HCT116 (cell line): ENCODE results near the gene TAS2R3. TPM values are rescaled to one million over a fixed set of nuclear protein-coding genes. Genes with fewer than 3 reads are reported as not detected.
A peak's percentile ranks its signal among the peaks of the same experiment; 100 is the strongest.

Source experiments
- ATAC-seq: fragments of 200-7000 bp; cut with Tn5 transposase; 2 replicates; pipeline ENCODE4 v1.9.1; 2020; ENCODE audit warnings: mild to moderate bottlenecking, moderate library complexity
- BruUV-seq: library from RNA; stranded (reverse); fragments of 400-500 nt; replicated peaks from 2 replicates; lab custom pipeline; 2021; lab: Mats Ljungman, UMichigan
- CTCF ChIA-PET: fragments of 300-600 bp; sonication (Branson Sonifier 250); formaldehyde crosslinking; loops from one replicate; lab custom pipeline; 2021; ENCODE audit warnings: antibody characterized with exemption; lab: Charles Lee
- POLR2A ChIA-PET: fragments of 300-600, 350-600 bp; sonication (Branson Sonifier 250); formaldehyde crosslinking; loops from one replicate; lab custom pipeline; 2021; ENCODE audit warnings: antibody characterized with exemption; lab: Charles Lee
- RAD21 ChIA-PET, 2 experiments: fragments of 300-600 bp; sonication (Branson Sonifier 250); formaldehyde crosslinking; loops; one replicate each; lab custom pipeline; 2023; ENCODE audit warnings: low total read pairs in 2 of 2; ENCODE audit not compliant: uncharacterized antibody in 2 of 2, unreplicated experiment in 2 of 2, low non-redundant PET in 1 of 2; lab: Charles Lee
- DNase-seq: peaks from one replicate; pipeline ENCODE4 v3.0.0-alpha.2; 2010; ENCODE audit warnings: low read depth, low spot score
- H2AFZ ChIP-seq: fragments of 200-600 bp; shearing (Covaris generic), sonication (generic); 2 replicates; pipeline ENCODE4 v1.6.1; 2017; ENCODE audit warnings: low read depth, mixed run types, mixed read lengths, antibody characterized with exemption, low read length; ENCODE audit not compliant: poor library complexity, severe bottlenecking
- H3K27ac ChIP-seq: 2 replicates; pipeline ENCODE4 v1.5.1; 2012; ENCODE audit warnings: low read depth, low read length
- H3K27me3 ChIP-seq: fragments of 200-600 bp; sonication (generic); 2 replicates; pipeline ENCODE4 v1.6.1; 2016; ENCODE audit warnings: mixed run types, low read length, mixed read lengths; ENCODE audit not compliant: insufficient read depth
- H3K36me3 ChIP-seq, 2 experiments: fragments of 200-500 bp in 1 of 2; fragments of 200-600 bp in 1 of 2; sonication (Bioruptor generic) in 1 of 2; sonication (generic) in 1 of 2; 2 replicates each; pipeline versions ENCODE4 v1.5.1 to v1.6.1; 2014 to 2016; ENCODE audit warnings: low read length in 2 of 2, inconsistent platforms in 1 of 2, mixed read lengths in 1 of 2, mixed run types in 1 of 2; ENCODE audit not compliant: insufficient read depth in 2 of 2, control insufficient read depth in 1 of 2
- H3K4me1 ChIP-seq, 2 experiments: fragments of 200-600 bp in 1 of 2; sonication (generic) in 1 of 2; 2 replicates each; pipeline versions ENCODE4 v1.5.1 to v1.6.1; 2012 to 2017; ENCODE audit warnings: low read length in 2 of 2, inconsistent platforms in 1 of 2, mild to moderate bottlenecking in 1 of 2, mixed read lengths in 1 of 2, mixed run types in 1 of 2, moderate library complexity in 1 of 2; ENCODE audit not compliant: insufficient read depth in 2 of 2, control insufficient read depth in 1 of 2
- H3K4me2 ChIP-seq: fragments of 200-600 bp; sonication (generic); 2 replicates; pipeline ENCODE4 v1.6.1; 2017; ENCODE audit warnings: mixed run types, low read length, mixed read lengths
- H3K4me3 ChIP-seq, 2 experiments: fragments of 200-600 bp in 1 of 2; sonication (generic) in 1 of 2; replicated peaks in 1 of 2; 2 replicates each; pipeline ENCODE4 v1.5.1; 2011 to 2016; ENCODE audit warnings: low read length in 2 of 2, control low read depth in 1 of 2, low read depth in 1 of 2, mild to moderate bottlenecking in 1 of 2, mixed read lengths in 1 of 2, mixed run types in 1 of 2
- H3K79me2 ChIP-seq: fragments of 200-600 bp; sonication (generic); 2 replicates; pipeline ENCODE4 v1.6.1; 2017; ENCODE audit warnings: mild to moderate bottlenecking, mixed run types, low read length, moderate library complexity, mixed read lengths; ENCODE audit not compliant: insufficient read depth
- H3K9ac ChIP-seq: fragments of 200-600 bp; sonication (generic); 2 replicates; pipeline ENCODE4 v1.6.1; 2016; ENCODE audit warnings: low read length, mixed read lengths
- H3K9me2 ChIP-seq: fragments of 200-600 bp; sonication (generic), shearing (Covaris generic); 2 replicates; pipeline ENCODE4 v1.6.1; 2017; ENCODE audit warnings: mixed run types, mild to moderate bottlenecking, moderate library complexity; ENCODE audit not compliant: insufficient read depth
- H3K9me3 ChIP-seq, 2 experiments: fragments of 200-500 bp in 1 of 2; fragments of 200-600 bp in 1 of 2; sonication (Bioruptor generic) in 1 of 2; sonication (generic) in 1 of 2; 2 replicates each; pipeline ENCODE4 v1.6.1; 2014 to 2017; ENCODE audit warnings: low read length in 2 of 2, mixed read lengths in 2 of 2, inconsistent platforms in 1 of 2, low read depth in 1 of 2, mild to moderate bottlenecking in 1 of 2, mixed run types in 1 of 2, moderate library complexity in 1 of 2; ENCODE audit not compliant: control insufficient read depth in 1 of 2, insufficient read depth in 1 of 2
- H4K20me1 ChIP-seq: fragments of 200-600 bp; sonication (generic), shearing (Covaris generic); 2 replicates; pipeline ENCODE4 v1.6.1; 2017; ENCODE audit warnings: mixed run types, mild to moderate bottlenecking, moderate library complexity; ENCODE audit not compliant: insufficient read depth
- CEBPB ChIP-seq: IDR thresholded peaks from 2 replicates; pipeline ENCODE4 v1.6.1; 2012; ENCODE audit warnings: low read depth
- FOSL1 ChIP-seq: IDR thresholded peaks from 2 replicates; pipeline ENCODE4 v1.6.1; 2012; ENCODE audit warnings: low read depth
- POLR2A ChIP-seq: IDR thresholded peaks from 2 replicates; pipeline ENCODE4 v1.7.0; 2011; ENCODE audit warnings: borderline replicate concordance; ENCODE audit not compliant: insufficient read depth, insufficient read length; ENCODE audit errors: extremely low read depth
- intact Hi-C: fragments of 100-400 bp; cut with micrococcal nuclease; formaldehyde crosslinking; loops from 2 replicates; pipeline ENCODE4 v1.10.0; 2022
- total RNA-seq: library from RNA; stranded (reverse); gene quantifications from one replicate; pipeline ENCODE4 v1.2.1, GENCODE V29; 2021; ENCODE audit not compliant: unreplicated experiment
- TF ChIP-seq, protein P1 (sequence below): IDR thresholded peaks from 2 replicates; pipeline ENCODE4 v1.6.1; 2011; ENCODE audit warnings: mild to moderate bottlenecking, low read length, moderate library complexity; ENCODE audit not compliant: insufficient replicate concordance; ENCODE audit errors: extremely low read depth

Gene TAS2R3
- total RNA-seq, 1 experiment from 2014 or later = 1.4 TPM

DNA sequence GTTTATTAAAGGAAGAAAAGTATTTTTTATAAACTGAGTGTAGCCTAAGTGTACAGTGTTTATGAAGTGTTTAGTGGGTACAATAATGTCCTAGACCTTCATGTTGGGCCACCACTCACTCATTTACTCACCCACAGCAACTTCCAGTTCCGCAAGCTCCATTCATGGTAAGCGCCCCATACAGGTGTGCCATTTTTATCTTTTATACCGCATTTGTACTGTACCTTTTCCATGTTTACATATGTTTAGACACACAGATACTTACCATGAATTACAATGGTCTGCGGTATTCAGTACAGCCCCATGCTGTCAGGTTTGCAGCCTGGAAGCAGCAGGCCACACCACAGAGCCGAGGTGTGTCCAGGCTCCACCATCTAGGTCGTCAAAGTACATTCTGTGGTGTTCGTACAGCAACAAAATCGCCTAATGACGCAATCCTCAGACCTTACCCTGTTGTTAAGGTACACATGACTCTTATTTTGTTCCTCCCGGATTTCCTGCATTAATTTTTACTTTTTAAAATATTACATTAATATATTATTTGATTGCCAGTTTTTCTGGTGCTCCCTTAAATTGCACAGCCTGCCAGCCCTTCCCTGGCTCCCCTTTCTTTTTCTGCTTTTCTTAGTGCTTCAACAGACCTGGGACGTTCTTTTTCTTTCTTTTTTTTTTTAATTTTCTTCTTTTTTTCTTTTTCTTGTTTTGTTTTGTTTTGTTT is 26.6 kb upstream of the TAS2R3 start:
- H3K9me2 ChIP-seq = no peaks in the 10 kb centered on the region
- TSS peak; percentile 73 for BruUV-seq
- peaks cover 18 to 19% of the 10 kb centered on the region in 2 experiments for H3K36me3 ChIP-seq
- peak overlapping the region; percentile 84 for H3K4me2 ChIP-seq
- intact Hi-C loops = loop anchor here (10.0 kb wide), 1 partner anchor 182 kb away; the partner anchor contains the start of gene AGK
- RAD21 ChIA-PET = no interaction called here
- H3K9me3 ChIP-seq = no peaks in the 10 kb centered on the region
- peaks cover 4 to 13% of the 10 kb centered on the region in 2 experiments; a peak in 3 of 4 replicates for H3K4me1 ChIP-seq
- POLR2A ChIA-PET = interaction anchor here (1.4 kb wide), 1 partner anchor 15 kb away, joined by 4 read pairs; no protein-coding TSS in a partner anchor
- H2AFZ ChIP-seq = peak overlapping the region; percentile 97
- H3K79me2 ChIP-seq = peaks cover 42% of the 10 kb centered on the region
- DNase-seq = no peak
- CTCF ChIA-PET = interaction anchor here (0.7 to 2.5 kb wide), 14 partner anchors 8 to 452 kb away, joined by 3 to 21 read pairs (median 4); no protein-coding TSS in a partner anchor
- TF ChIP-seq, protein P1, sequence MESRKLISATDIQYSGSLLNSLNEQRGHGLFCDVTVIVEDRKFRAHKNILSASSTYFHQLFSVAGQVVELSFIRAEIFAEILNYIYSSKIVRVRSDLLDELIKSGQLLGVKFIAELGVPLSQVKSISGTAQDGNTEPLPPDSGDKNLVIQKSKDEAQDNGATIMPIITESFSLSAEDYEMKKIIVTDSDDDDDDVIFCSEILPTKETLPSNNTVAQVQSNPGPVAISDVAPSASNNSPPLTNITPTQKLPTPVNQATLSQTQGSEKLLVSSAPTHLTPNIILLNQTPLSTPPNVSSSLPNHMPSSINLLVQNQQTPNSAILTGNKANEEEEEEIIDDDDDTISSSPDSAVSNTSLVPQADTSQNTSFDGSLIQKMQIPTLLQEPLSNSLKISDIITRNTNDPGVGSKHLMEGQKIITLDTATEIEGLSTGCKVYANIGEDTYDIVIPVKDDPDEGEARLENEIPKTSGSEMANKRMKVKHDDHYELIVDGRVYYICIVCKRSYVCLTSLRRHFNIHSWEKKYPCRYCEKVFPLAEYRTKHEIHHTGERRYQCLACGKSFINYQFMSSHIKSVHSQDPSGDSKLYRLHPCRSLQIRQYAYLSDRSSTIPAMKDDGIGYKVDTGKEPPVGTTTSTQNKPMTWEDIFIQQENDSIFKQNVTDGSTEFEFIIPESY = no peak
- peak; percentile 49; the same call in 1 of the 2 replicates for TF ChIP-seq CEBPB
- TF ChIP-seq POLR2A = peak; percentile 28
- no peak for TF ChIP-seq FOSL1
- TF ChIP-seq, all 23 proteins: peak for 2
- H4K20me1 ChIP-seq = peaks cover 5% of the 10 kb centered on the region; the same call in 1 of the 2 replicates
- no peak for ATAC-seq
- no peaks in the 10 kb centered on the region for H3K27me3 ChIP-seq
- H3K4me3 ChIP-seq = peak overlapping the region; percentile 86 to 88
- H3K9ac ChIP-seq = peak overlapping the region; percentile 89
- H3K27ac ChIP-seq = peak overlapping the region; percentile 61
